Karpas-422 (cell line): ENCODE measurements around the gene AADACL2. TPM values are rescaled to one million over a fixed set of nuclear protein-coding genes. Genes with fewer than 3 reads are reported as not detected.

ENCODE experiments used
- DNase-seq: peaks from one replicate; pipeline ENCODE4 v3.0.0-alpha.2; 2015
- H2AFZ ChIP-seq: fragments of 200-600 bp; sonication (generic); 2 replicates; pipeline ENCODE4 v1.6.1; 2014; ENCODE audit warnings: antibody characterized with exemption, low read length, mixed read lengths
- H3K27ac ChIP-seq: fragments of 200-600 bp; sonication (generic); 2 replicates; pipeline ENCODE4 v1.5.1; 2014; ENCODE audit warnings: mild to moderate bottlenecking, low read length, moderate library complexity
- H3K27me3 ChIP-seq: fragments of 200-600 bp; sonication (generic); 2 replicates; pipeline ENCODE4 v1.6.1; 2014; ENCODE audit warnings: low read length, mixed read lengths
- H3K36me3 ChIP-seq: fragments of 200-600 bp; sonication (generic); 2 replicates; pipeline ENCODE4 v1.6.1; 2014; ENCODE audit warnings: low read length, mixed read lengths; ENCODE audit not compliant: insufficient read depth
- H3K4me1 ChIP-seq: fragments of 200-600 bp; sonication (generic); 2 replicates; pipeline ENCODE4 v1.6.1; 2014; ENCODE audit warnings: mild to moderate bottlenecking, low read length, mixed read lengths
- H3K4me2 ChIP-seq: fragments of 200-600 bp; sonication (generic); 2 replicates; pipeline ENCODE4 v1.6.1; 2014; ENCODE audit warnings: low read length, low read depth, mild to moderate bottlenecking; ENCODE audit not compliant: poor library complexity, severe bottlenecking
- H3K4me3 ChIP-seq: fragments of 200-600 bp; sonication (generic); 2 replicates; pipeline ENCODE4 v1.5.1; 2014; ENCODE audit warnings: mild to moderate bottlenecking, antibody characterized with exemption, low read length, mixed read lengths
- H3K79me2 ChIP-seq: fragments of 200-600 bp; sonication (generic); 2 replicates; pipeline ENCODE4 v1.6.1; 2014; ENCODE audit warnings: mild to moderate bottlenecking, low read length, mixed read lengths
- H3K9ac ChIP-seq: fragments of 200-600 bp; sonication (generic); 2 replicates; pipeline ENCODE4 v1.6.0; 2014; ENCODE audit warnings: low read length
- H3K9me2 ChIP-seq: fragments of 200-600 bp; sonication (generic), shearing (Covaris generic); replicated peaks from 2 replicates; pipeline ENCODE4 v1.6.0; 2014; ENCODE audit warnings: mild to moderate bottlenecking, low read length, moderate library complexity; ENCODE audit not compliant: insufficient read depth
- H3K9me3 ChIP-seq: fragments of 300-700, 200-600 bp; sonication (generic); 2 replicates; pipeline ENCODE4 v1.6.1; 2014; ENCODE audit warnings: low read length, mixed read lengths
- H4K20me1 ChIP-seq: fragments of 200-600 bp; sonication (generic); 2 replicates; pipeline ENCODE4 v1.6.1; 2014; ENCODE audit warnings: mild to moderate bottlenecking, antibody characterized with exemption, low read length, low read depth; ENCODE audit not compliant: insufficient read depth
- total RNA-seq: library from RNA; depleted of rRNA; stranded (reverse); fragments of >200 nt; shearing (Covaris generic); gene quantifications from 2 replicates; pipeline ENCODE4 v1.2.3, GENCODE V29; 2014; ENCODE audit warnings: low replicate concordance; rRNA removed

Gene AADACL2
- total RNA-seq, 1 experiment from 2014 or later: not detected

- Histone ChIP-seq H3K9me2 (no peaks in the 10 kb centered on the region), H3K9ac (no peak overlapping the region), H3K27ac (no peak overlapping the region)
Observed at GRCh38 chr3:151796105-151796680, 62.5 kb downstream of the AADACL2 start.

DNA sequence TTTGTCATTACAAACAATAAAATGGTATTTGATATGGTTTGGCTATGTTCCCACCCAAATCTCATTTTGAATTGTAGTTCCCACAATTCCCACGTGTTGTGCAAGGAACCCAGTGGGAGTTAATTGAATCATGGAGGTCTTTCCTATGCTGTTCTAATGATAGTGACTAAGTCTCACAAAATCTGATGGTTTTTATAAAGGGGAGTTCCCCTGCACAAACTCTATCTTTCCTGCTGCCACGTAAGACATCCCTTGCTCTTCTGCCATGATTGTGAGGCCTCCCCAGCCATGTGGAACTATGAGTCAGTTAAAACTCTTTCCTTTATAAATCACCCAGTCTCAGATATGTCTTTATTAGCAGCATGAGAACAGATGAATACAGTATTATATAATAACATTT is 64.7 kb downstream of the AADACL2 start:
- no peaks in the 10 kb centered on the region for H3K27me3 ChIP-seq
- H3K9ac ChIP-seq: no peak overlapping the region
- H3K36me3 ChIP-seq: no peaks in the 10 kb centered on the region
- H3K4me3 ChIP-seq: no peak overlapping the region
- no peak for DNase-seq
- H3K4me2 ChIP-seq: no peak overlapping the region
- H3K9me3 ChIP-seq: no peaks in the 10 kb centered on the region
- no peaks in the 10 kb centered on the region for H3K79me2 ChIP-seq
- no peaks in the 10 kb centered on the region for H3K4me1 ChIP-seq
- H2AFZ ChIP-seq: no peak overlapping the region
- no peaks in the 10 kb centered on the region for H4K20me1 ChIP-seq
- no peaks in the 10 kb centered on the region for H3K9me2 ChIP-seq
- no peak overlapping the region for H3K27ac ChIP-seq

More at GRCh38 chr3:151796105-151796680, 62.5 kb downstream of the AADACL2 start:
- H3K79me2 ChIP-seq: no peaks in the 10 kb centered on the region
- no peaks in the 10 kb centered on the region for H3K9me3 ChIP-seq
- H3K36me3 ChIP-seq: no peaks in the 10 kb centered on the region
- no peak overlapping the region for H3K4me3 ChIP-seq
- H2AFZ ChIP-seq: no peak overlapping the region
- no peak overlapping the region for H3K4me2 ChIP-seq
- no peaks in the 10 kb centered on the region for H3K4me1 ChIP-seq
- no peak for DNase-seq
- no peaks in the 10 kb centered on the region for H3K27me3 ChIP-seq
- H4K20me1 ChIP-seq: no peaks in the 10 kb centered on the region

DNA sequence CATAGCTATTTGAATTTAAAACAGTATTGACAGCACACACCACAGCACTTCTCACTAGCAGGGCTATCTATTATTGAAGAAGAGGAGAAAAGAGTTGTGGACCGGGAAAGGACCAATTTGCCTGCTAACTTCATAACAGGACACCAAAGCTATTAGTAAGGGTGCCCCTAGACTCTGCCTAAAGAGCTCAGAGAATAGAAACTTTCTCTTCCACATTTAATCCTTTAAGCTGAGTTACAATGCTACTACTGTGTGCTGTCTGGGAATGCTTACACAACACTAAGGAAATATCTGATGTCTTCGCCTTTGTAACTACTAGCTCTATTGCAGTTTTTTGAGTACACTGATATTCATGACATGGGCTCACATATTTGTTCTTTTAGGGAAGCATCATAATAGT is 66.7 kb downstream of the AADACL2 start:
- H4K20me1 ChIP-seq: no peaks in the 10 kb centered on the region
- H3K4me1 ChIP-seq: no peaks in the 10 kb centered on the region

GRCh38 chr3:151804267-151804666 is 70.5 kb downstream of the AADACL2 start:
- Histone ChIP-seq H3K4me3 (no peak overlapping the region), H4K20me1 (no peaks in the 10 kb centered on the region), H3K9me2 (no peaks in the 10 kb centered on the region), H3K79me2 (no peaks in the 10 kb centered on the region), H3K27me3 (no peaks in the 10 kb centered on the region), H3K36me3 (no peaks in the 10 kb centered on the region), H3K4me2 (no peak overlapping the region), H3K4me1 (no peaks in the 10 kb centered on the region), H3K9ac (no peak overlapping the region), H3K27ac (no peak overlapping the region), H3K9me3 (no peaks in the 10 kb centered on the region), H2AFZ (no peak overlapping the region)
- no peak for DNase-seq

More for the DNA sequence above, 66.7 kb downstream of the AADACL2 start:
- H3K9me2 ChIP-seq: no peaks in the 10 kb centered on the region
- H3K36me3 ChIP-seq: no peaks in the 10 kb centered on the region
- H3K9ac ChIP-seq: no peak overlapping the region
- H3K4me3 ChIP-seq: no peak overlapping the region
- DNase-seq: no peak
- H3K27me3 ChIP-seq: no peaks in the 10 kb centered on the region
- H3K9me3 ChIP-seq: no peaks in the 10 kb centered on the region
- no peak overlapping the region for H3K4me2 ChIP-seq
- no peaks in the 10 kb centered on the region for H3K79me2 ChIP-seq
- H3K27ac ChIP-seq: no peak overlapping the region
- H2AFZ ChIP-seq: no peak overlapping the region

DNA sequence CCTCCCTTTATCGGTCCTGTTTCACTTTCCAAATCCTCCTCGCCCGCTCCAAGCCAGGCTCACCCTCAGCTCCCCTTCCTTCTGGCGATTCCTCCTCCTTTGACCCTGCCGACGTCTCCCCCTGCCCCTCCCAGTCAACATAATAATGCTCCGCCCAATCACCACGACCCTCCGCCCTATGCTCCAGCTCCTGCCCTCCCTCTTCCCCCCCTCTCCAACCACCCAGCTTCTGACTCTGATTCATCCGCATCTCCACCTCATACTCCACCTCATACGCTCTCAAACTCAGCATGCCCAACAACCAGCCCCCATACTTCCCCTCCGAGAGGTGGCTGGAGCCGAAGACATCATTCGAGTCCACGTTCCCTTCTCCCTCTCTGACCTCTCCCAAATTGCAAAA is 73.1 kb downstream of the AADACL2 start:
- Histone ChIP-seq H3K9me2 (no peaks in the 10 kb centered on the region), H3K4me2 (no peak overlapping the region), H2AFZ (no peak overlapping the region), H3K4me3 (no peak overlapping the region), H3K27ac (no peak overlapping the region), H3K36me3 (no peaks in the 10 kb centered on the region), H3K9me3 (no peaks in the 10 kb centered on the region), H3K9ac (no peak overlapping the region), H3K79me2 (no peaks in the 10 kb centered on the region), H4K20me1 (no peaks in the 10 kb centered on the region), H3K27me3 (no peaks in the 10 kb centered on the region), H3K4me1 (no peaks in the 10 kb centered on the region)
- no peak for DNase-seq

Other genes starting within 250 kb of the AADACL2 start
- gene AADAC, start 80.2 kb downstream of the AADACL2 start, total RNA-seq: not detected in 2 replicates
- not detected in 2 replicates for gene SUCNR1, start 139.7 kb downstream of the AADACL2 start, total RNA-seq